HG03097 (cell line): ENCODE data around the gene ANTXR1.
"Not testable (repeated sequence)": the region's sequence is repeated elsewhere in the genome, so short reads cannot be mapped to it uniquely, and the experiment has no call there.

Source experiments
- ATAC-seq: cut with Tn5 transposase; IDR thresholded peaks from one replicate; pipeline ENCODE4 v1.9.1; 2021; ENCODE audit not compliant: unreplicated experiment, low FRiP score

ANTXR1 gene

DNA sequence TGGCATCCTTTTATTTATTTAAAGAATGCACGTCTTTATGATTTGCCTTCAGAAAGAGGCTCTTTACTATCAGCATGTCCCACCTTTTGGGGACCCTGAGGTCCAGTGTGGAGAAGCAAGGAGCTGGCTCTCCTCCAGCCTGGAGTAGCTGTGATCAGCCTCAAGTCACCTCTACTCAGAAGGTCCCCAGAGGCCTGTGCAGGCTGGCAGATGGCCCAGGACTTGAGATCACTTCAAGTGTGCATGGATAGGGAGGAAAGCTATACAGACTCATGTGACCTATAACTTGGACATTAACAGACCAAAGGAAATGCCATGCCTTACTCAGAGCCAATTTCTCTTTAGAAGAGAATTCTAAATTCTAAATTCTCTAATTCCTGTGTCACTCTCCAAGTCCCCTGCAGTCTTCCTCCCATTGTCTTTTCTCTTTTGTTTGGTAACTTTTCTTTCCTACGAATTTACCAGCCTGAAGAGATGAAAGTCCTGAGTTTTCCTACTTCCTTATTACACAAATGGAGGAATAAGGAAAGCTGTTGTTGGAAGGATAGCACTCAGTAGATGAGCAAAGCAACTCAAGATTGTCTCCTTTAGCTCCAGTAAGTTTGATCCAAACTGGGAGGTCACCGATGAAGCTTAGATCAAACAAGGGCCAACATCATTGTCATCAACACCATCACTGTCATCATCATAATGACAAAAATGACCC, 210.1 kb downstream of the ANTXR1 start:
- no peak for ATAC-seq

DNA sequence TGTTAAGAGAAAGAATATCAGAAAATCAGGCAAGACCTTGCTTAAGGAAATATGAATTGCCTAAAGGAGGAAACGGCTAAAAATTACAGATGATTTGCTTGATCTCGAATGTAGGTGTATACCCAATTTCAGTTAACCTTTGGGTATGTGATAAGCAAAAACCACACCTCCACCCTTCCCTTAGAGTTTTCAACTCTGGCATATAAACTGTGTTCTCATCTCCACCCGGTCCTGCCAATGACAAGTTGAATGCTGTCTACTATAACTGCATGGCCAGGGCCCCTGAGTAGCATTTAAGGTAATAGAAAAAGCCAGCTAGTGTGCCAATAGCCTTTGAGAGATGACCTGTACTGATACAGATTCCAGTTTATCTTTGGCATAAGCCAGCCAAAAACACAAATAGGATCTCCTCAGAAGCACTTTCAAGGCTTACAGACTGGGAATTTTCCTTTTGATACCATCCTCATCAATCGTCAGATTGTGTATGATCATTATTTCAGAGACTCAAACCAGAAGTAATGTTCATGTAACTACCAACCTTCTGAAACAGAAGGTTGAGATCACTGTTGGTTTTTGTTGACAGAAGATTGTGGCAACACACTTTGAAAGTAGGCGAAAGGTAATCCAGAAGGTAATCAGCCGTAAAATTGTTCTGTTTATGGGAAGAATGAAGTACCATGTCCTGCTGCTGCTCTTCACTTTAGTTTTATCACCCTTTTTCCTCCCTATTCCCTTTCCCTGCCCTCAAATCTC, 211.0 kb downstream of the ANTXR1 start:
- ATAC-seq, result no peak

DNA sequence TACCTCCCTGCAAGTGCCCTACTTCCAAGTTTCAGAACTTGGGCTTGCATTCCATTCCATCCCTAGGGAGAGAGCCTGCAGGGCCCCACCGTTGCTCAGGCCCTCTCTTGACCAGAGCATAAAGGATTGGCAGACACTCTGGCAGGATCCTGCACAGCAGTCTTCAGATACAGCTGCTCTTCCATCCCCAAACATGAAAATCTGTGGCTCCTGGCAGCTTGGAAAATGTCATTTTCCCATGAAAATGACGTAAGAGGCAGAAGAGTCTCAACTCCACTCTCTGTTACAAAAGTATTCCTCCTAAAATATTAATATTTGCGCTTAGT, 211.5 kb downstream of the ANTXR1 start:
- no peak for ATAC-seq

DNA sequence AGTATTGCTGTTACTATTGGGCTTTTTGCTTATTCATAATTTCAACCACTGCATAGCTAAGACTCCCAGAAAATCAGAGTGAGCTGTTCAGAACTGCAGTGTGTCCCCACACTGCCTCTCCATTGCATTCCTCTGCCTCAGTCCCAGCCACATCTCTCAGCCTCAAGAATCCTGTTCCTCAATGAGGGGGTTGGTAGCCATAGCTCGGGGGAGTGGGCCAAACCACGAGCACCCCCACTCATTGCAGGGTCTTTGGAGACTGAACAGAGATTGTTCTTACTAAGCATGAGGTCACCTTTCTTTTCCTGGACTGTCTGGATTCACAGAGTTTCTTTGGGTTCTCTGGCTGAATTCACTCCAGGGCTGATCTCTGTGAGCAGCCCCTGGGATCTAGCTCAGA, 213.0 kb downstream of the ANTXR1 start:
- ATAC-seq, result no peak

DNA sequence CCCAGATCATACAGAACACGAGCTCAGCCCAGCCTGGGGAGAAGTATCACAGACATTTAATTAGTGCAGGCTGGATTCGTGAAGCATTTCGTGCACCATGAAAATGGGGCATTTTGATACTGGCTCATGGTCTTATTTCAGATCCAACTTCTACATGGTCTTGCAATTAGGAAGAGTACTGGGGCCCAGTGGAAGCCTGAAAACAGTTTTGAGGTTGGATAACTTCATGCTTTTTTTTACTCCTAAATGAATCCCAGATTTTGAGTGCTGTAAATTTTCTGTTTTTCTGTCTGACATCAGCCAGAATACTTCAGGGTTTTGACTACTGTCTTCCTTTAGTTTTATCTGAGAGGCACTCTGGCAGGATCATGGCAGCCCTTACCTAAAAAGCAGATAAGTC, 213.9 kb downstream of the ANTXR1 start:
- ATAC-seq, result no peak

DNA sequence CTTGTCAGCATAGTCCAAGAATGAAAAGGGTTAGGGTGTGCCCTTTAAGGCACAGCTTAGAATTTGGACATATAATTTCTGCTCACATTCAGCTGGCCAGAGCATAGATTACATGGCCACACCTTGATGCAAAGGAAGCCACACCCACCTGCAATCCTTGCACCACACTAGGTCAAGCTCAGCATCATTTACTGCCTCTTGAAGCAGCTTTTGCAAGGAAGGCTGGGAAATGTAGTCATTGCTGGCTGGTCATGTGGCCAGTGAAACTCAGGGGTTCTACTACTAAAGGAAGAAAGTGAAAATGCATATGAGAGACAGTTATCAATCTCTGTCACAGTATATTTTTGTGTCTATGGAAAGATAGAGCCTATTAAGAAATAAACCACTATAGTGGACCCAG, 214.7 kb downstream of the ANTXR1 start:
- no peak for ATAC-seq

DNA sequence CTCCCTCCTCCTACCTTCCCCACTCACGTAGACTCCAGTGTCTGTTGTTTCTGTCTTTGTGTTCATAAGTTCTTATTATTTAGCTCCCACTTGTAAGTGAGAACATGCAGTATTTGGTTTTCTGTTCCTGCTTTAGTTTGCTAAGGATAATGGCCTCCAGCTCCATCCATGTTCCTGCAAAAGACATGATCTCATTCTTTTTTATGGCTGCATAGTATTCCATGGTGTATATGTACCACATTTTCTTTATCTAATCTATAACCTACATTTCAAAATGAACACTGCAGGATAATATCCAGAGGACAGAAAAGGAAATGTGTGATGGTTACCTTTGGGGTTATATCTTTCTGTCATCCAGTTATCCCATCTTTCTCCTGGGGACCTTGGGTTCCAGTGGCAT, 218.0 kb downstream of the ANTXR1 start:
- not testable (repeated sequence) for ATAC-seq

DNA sequence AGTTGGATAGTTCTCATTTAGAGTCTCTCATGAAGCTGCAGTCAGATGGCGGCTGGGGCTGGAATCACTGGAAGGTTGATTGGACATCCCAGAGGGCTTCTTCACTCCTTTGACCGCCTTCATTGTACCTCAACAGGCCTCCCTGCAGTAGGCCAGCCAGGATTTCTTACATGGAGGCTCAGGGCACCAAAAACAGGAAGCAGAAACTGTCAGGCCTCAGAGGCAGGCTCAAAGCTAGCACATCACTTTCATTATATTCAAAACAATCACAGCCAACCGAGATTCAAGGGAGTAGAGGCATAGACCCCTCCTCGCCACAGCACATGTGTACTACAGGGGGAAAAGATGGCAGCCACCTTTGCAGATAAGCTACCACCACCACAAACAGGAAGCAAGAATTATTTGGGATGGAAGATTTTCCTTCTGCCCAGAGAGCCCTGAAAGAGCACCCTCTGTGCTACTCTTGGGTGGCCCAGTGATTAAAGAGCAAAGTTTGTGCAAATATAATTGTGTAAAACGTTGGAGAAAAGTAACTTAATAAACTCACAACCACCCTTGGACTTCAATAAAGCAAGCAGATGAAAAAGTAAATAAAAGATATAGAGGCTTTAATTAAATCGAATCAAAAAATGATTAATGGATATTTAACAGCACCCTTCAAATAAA, 218.8 kb downstream of the ANTXR1 start:
- no peak for ATAC-seq

DNA sequence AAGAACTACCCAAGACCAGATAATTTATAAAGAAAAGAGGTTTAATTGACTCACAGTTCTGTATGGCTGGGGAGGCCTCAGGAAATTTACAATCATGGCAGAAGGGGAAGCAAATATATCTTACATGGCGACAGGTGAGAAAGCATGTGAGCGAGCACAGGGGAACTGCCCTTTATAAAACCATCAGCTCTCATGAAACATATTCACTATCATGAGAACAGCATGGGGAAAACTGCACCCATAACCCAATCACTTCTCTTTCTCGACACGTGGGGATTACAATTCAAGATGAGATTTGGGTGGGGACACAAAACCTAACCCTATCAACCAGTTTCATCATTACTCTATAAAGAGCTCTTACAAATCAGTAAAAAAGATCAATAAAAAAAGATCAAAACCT, 222.9 kb downstream of the ANTXR1 start:
- ATAC-seq, result not testable (repeated sequence)

DNA sequence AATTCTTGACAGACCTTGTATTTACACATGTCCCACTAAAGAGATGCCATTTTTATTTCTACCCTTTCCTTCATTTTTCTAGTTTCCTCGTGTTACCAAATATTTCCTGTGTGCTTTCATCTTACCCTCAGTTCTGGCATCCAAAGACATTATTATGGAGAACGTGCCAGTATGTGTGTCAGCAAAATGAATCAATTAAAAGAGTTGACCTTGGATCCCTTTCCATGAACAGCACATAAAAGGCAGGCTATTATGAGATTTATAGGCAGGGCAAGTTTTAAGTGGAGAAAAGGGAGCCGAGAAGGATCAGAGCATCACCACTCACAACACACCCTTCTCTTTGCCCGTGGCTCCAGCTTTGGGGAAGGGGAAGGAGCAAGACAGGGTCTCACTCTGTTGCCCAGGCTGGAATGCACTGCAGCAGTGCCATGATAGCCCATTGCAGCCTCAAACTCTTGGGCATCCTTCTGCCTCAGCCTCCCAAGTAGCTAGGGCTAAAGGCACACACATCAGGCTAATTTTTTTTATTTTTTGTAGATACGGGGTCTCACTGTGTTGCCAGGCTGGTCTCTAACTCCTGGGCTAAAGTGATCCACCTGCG, 224.2 kb downstream of the ANTXR1 start:
- ATAC-seq, result no peak

DNA sequence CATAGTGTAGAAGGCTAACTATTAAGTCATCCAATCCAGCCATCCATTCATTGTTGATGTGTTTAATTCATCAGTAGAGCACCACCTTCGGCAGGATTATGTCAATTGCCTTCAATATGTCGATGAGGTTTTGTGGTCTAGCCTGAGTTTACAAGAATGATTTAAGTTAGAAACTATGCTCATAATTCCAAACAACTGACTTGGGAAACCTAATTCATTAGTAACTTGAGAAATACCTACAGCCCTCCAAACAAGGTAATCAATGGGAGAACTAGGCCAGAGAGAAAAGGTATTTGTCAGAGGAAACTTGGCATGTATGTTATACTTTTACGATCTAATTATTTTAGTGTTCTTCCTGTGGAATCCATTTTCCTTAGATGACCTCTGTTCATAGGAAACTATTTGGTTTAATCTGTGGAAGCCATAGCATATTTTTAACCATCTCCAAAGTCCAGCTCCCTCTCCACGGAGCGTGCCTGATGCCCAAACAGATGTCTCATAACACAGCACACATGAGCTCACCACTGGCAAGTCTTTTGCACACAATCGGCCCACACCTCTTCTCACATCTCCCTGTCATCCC, 225.6 kb downstream of the ANTXR1 start:
- ATAC-seq, result no peak

DNA sequence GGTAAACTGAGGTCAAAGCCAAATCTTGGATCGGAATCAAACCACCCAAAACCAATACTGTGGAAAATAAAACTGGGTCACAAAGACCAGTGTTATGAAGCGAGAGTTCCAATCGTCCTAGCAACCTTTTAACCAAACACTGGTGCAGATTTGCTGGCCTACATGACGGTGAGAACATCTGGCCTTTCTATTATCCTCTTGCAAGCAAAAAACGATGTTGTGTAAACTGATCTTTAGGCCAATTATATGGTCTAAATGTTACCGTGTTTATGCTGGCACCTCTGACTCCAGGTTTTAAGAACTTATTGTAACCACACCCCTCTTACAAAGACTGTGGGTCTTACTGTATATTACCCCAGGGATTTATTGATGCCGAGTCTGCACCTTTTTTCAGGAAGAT, 228.1 kb downstream of the ANTXR1 start:
- ATAC-seq, result no peak

DNA sequence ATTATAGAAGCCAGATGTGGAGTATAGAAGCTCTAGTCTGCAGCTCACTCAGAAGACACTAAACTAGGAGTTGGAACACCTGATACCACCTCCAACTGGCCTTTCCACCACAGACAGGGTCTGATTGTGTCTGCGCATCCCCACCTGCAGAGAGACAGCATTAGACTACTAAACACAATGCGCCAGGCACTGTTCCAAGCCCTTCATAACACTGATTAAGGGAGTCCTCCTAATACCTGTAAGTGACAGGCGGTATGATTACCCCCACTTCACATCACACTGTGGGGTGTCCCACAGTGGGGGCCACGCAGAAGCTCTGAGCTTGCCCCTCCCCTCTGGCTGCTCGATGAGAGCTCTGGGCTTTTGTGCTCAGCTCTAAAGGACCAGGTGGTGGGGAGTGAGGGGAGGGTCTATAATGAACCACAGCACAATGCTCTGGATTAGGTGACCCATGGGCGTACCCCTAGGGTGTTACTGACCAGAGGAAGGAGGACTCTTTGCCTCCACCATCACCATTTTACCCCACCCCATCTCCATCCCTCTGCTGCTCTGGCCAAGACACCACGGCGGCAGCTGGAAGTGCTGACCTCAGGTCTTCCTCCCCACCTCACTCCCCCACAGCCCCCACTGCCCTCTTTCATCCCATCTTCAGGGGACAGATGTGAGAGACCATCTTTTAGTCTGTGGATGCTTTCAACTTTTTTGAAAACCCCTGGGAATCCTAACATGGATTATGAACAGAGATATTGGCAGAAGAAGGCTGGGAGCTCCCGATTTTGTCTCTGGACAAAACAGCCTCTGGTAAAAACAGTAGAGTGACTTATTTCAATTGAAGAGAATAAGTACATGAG, 228.9 kb downstream of the ANTXR1 start:
- ATAC-seq, result no peak

DNA sequence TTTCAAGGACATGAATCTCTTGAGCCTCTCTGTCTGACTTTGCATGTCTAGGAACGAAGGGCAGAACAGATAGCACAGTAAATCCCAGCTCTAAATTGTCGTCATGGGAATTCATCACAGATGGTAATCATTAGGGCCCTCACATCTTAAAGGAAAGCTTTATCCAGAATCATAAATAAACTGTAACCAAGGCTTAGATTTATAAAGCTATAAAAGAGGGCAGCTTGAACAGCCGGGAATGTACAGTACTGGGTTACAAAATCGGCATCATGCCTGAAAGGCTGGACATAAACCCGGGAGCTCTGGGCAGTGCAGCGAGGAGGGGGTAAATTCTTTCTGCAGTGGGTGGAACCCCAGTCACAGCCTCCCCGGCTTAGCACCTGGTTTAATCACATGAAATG, 229.7 kb downstream of the ANTXR1 start:
- ATAC-seq, result no peak

DNA sequence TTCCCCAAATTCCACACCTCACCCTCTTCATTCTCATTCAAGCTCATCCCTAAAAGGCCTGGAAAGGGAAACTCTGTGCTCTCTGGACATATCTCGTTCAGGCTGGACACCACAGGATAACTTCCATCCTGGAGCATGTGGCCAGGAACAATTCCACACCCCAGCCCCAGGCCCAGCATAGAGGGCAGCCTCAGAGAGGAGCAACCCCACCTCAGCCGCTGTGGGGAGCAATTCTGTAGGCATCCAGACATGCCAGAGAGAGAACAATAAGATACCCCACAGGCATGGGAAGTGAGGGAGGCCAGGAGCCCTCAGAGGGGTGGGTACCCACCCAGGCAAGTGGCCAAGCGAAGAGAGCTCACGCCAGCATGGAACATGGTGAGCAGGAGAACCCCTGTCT, 230.7 kb downstream of the ANTXR1 start:
- no peak for ATAC-seq

DNA sequence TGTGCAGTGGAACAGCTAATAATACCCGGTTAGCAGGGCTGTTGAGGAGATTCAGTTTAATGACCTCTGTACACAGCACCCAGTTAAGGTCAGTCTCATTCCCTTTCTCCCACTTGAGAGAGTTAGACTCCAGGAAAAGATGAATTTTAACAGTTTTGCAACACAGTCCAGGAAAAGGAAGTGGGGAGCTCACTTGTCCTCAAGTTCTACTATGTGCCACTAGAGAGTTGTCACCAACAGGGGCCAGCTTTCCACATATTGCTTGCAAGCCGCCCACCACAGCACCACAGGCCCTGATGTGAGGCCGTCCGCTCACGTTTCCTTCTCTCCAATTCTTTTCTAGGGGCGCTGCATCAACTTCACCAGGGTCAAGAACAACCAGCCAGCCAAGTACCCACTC, 231.9 kb downstream of the ANTXR1 start:
- ATAC-seq, result no peak

DNA sequence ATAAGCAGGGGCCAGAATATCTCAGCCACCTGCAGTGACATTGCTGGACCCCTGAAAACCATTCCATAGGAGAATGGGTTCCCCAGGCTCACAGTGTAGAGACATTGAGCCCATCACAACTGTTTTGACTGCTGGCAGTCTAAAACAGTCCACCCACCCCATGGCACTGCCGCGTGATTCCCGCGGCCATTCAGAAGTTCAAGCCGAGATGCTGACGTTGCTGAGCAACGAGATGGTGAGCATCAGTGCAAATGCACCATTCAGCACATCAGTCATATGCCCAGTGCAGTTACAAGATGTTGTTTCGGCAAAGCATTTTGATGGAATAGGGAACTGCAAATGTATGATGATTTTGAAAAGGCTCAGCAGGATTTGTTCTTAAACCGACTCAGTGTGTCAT, 234.6 kb downstream of the ANTXR1 start:
- ATAC-seq, result no peak

DNA sequence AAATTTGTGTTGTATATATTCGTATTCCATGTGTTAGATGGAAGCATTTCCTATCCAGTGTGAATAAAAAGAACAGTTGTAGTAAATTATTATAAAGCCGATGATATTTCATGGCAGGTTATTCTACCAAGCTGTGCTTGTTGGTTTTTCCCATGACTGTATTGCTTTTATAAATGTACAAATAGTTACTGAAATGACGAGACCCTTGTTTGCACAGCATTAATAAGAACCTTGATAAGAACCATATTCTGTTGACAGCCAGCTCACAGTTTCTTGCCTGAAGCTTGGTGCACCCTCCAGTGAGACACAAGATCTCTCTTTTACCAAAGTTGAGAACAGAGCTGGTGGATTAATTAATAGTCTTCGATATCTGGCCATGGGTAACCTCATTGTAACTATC, 235.3 kb downstream of the ANTXR1 start:
- no peak for ATAC-seq

DNA sequence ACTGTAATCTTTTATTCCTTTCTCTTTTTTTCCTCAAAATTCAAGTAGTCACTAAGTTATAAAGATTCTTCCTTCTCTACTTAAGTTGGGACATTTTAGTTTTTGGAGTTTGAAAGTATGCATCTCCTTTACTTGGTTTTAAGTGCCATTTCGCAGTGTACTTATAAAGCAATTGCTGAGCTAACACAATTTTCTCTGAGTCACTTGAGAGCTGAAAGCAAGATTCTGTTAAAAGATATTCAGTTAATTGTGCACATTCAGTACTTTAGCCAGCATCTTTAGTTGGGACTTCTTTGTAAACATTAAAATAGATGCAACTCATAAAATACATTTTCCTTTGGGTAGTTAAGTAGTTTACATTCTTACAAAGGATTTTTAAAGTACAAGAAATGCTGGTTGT, 238.0 kb downstream of the ANTXR1 start:
- no peak for ATAC-seq

DNA sequence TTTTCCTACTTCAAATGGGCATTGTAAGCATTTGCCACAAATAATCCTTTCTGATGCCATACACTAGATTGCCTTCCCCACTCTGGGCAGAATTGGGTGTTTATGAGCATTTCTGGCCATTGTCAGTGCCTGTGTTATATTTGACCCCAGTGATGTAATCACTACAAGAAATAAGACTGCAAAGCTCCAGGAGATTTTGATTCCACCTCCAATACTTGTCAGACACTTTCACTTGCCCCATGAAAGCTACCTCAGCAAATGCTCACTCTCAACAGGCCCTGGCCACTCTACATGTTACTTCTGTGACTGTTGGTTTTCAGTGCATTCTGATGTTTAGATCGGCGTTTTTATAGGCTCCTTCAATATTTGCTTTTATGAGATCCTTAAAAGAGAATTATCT, 239.0 kb downstream of the ANTXR1 start:
- no peak for ATAC-seq
